Transverse colon (tissue), 4 donors: ENCODE data around the gene GRAMD1B. TPM values are rescaled to one million over a fixed set of nuclear protein-coding genes. Genes with fewer than 3 reads are reported as not detected.

Source experiments
- DNase-seq: peaks from one replicate; pipeline ENCODE4 v3.0.0-alpha.2; 2019
- H3K27ac ChIP-seq, 4 donors: fragments of 200-600 bp; sonication (generic); 2 replicates each; pipeline ENCODE4 v1.5.1; 2016 to 2018; ENCODE audit warnings: inconsistent platforms in 4 of 4
- H3K27me3 ChIP-seq: fragments of 200-600 bp; sonication (generic); 2 replicates; pipeline ENCODE4 v1.5.1; 2017; ENCODE audit warnings: inconsistent platforms
- H3K36me3 ChIP-seq, 4 donors: fragments of 200-600 bp; sonication (generic); 2 replicates each; pipeline ENCODE4 v1.5.1; 2017 to 2019; ENCODE audit warnings: inconsistent platforms in 4 of 4
- H3K4me1 ChIP-seq, 4 donors: fragments of 200-600 bp; sonication (generic); 2 replicates each; pipeline ENCODE4 v1.5.1; 2017 to 2020; ENCODE audit warnings: inconsistent platforms in 4 of 4
- H3K4me3 ChIP-seq, 4 donors: fragments of 200-600 bp; sonication (generic); 1 replicate in 1 of 4; 2 replicates in 3 of 4; pipeline versions ENCODE4 v1.5.1 to v1.6.1; 2017 to 2019; ENCODE audit warnings: inconsistent platforms in 4 of 4
- H3K9me3 ChIP-seq, 2 donors: fragments of 200-600 bp; sonication (generic); 2 replicates each; pipeline ENCODE4 v1.5.1; 2017 to 2019; ENCODE audit warnings: inconsistent platforms in 2 of 2
- CTCF ChIP-seq, 5 experiments: fragments of 200-600 bp in 3 of 5; fragments of 450-650 bp in 2 of 5; sonication (generic) in 3 of 5; IDR thresholded peaks; 1 replicate in 2 of 5; 2 replicates in 3 of 5; pipeline ENCODE4 v1.5.1; 2016 to 2017; ENCODE audit warnings: antibody characterized with exemption in 5 of 5, inconsistent platforms in 3 of 5, mild to moderate bottlenecking in 2 of 5, moderate library complexity in 1 of 5
- EP300 ChIP-seq: sonication (generic); formaldehyde crosslinking; IDR thresholded peaks from one replicate; pipeline ENCODE4 v1.6.1; 2017; ENCODE audit warnings: antibody characterized with exemption, low read depth
- POLR2A ChIP-seq: fragments of 450-650 bp; IDR thresholded peaks from one replicate; pipeline ENCODE4 v1.6.1; 2016; ENCODE audit warnings: antibody characterized with exemption, mild to moderate bottlenecking, moderate library complexity
- POLR2AphosphoS5 ChIP-seq, 3 donors: sonication (generic); formaldehyde crosslinking; IDR thresholded peaks; one replicate each; pipeline ENCODE4 v1.6.1; 2016; ENCODE audit warnings: antibody characterized with exemption in 3 of 3
- WGBS, 2 donors: methylation state at CpG; one replicate each; pipeline ENCODE4 v1.1.5; 2018; ENCODE audit warnings: low coverage in 1 of 2; 5-methylcytosine and 5-hydroxymethylcytosine counted together
- in situ Hi-C, 4 donors: fragments of 200-750 bp; cut with MboI; loops; one replicate each; pipeline versions ENCODE4 v1.15.0 to v1.15.1; 2017; ENCODE audit warnings: low sequenced_read_pairs in 3 of 4, low pct_ligation_motif_present in 1 of 4, low pct_unique_long_range_greater_than_20kb in 1 of 4
- intact Hi-C: fragments of 100-400 bp; cut with DNase I; formaldehyde crosslinking; loops from one replicate; pipeline ENCODE4 v1.15.1; 2023; ENCODE audit warnings: low total_unique reads
- total RNA-seq, 4 donors: library from RNA; depleted of rRNA; stranded (reverse); fragments of >200 nt; gene quantifications; one replicate each; pipeline ENCODE4 v1.1.0, GENCODE V29; 2016

GRAMD1B gene
- total RNA-seq, result 10 to 100 TPM in 2 of 4 donors, 1 to 10 TPM in 2; 4.3 to 58.4 (median 9.9) TPM

- Histone ChIP-seq H3K27ac (peak within 1 kb of the TSS; percentile 61 to 79 (median 71)), H3K9me3 (no peaks in the 10 kb centered on the region), H3K36me3 (no peaks in the 10 kb centered on the region), H3K27me3 (peaks cover 30% of the 10 kb centered on the region), H3K4me3 (peak within 1 kb of the TSS; percentile 44 to 52 (median 50)), H3K4me1 (peaks cover 0 to 21% (median 11%) of the 10 kb centered on the region in 4 donors)
- 0 to 2% methylated on average over 3 to 27 of the region's 57 CpGs for WGBS, 2 donors
- TF ChIP-seq EP300 (no peak), CTCF (IDR thresholded peaks at IDR 0.05) (no peak), POLR2A (no peak), POLR2AphosphoS5 (IDR thresholded peaks at IDR 0.05) (no peak)
- DNase-seq, result peak; percentile 53
- in situ Hi-C loops (no loop called here), intact Hi-C loops (no loop called here)
Observed at GRCh38 chr11:123429913-123430720, at the start of gene GRAMD1B. Gene GRAMD1B (plus strand): TSS chr11:123430269. CDS start chr11:123430793, 524 bp downstream.

GRCh38 chr11:123381149-123381548, 48.9 kb upstream of the GRAMD1B start:
- H3K27me3 ChIP-seq, result no peaks in the 10 kb centered on the region
- TF ChIP-seq CTCF (IDR thresholded peaks at IDR 0.05) (no peak), EP300 (no peak), POLR2A (no peak), POLR2AphosphoS5 (IDR thresholded peaks at IDR 0.05) (no peak)
- intact Hi-C loops (no loop called here), in situ Hi-C loops (no loop called here)
- no peak overlapping the region for H3K27ac ChIP-seq
- H3K4me3 ChIP-seq, result no peak overlapping the region
- no peaks in the 10 kb centered on the region for H3K9me3 ChIP-seq
- 89 to 91% methylated on average over 3 to 5 of the region's 5 CpGs for WGBS, 2 donors
- DNase-seq, result no peak
- no peaks in the 10 kb centered on the region for H3K4me1 ChIP-seq
- H3K36me3 ChIP-seq, result no peaks in the 10 kb centered on the region

GRCh38 chr11:123381817-123382554, 48.1 kb upstream of the GRAMD1B start:
- Histone ChIP-seq H3K4me3 (no peak overlapping the region), H3K9me3 (no peaks in the 10 kb centered on the region), H3K27me3 (no peaks in the 10 kb centered on the region), H3K4me1 (no peaks in the 10 kb centered on the region), H3K36me3 (no peaks in the 10 kb centered on the region), H3K27ac (no peak overlapping the region)
- intact Hi-C loops (no loop called here), in situ Hi-C loops (no loop called here)
- no peak for DNase-seq
- 60 to 73% methylated on average over 4 of the region's 4 CpGs for WGBS, 2 donors
- TF ChIP-seq EP300 (no peak), POLR2A (no peak), POLR2AphosphoS5 (IDR thresholded peaks at IDR 0.05) (no peak)

- intact Hi-C loops (no loop called here), in situ Hi-C loops (no loop called here)
- Histone ChIP-seq H3K27ac (no peak overlapping the region), H3K9me3 (no peaks in the 10 kb centered on the region), H3K27me3 (no peaks in the 10 kb centered on the region), H3K4me1 (no peaks in the 10 kb centered on the region), H3K4me3 (no peak overlapping the region), H3K36me3 (no peaks in the 10 kb centered on the region)
- TF ChIP-seq POLR2AphosphoS5 (IDR thresholded peaks at IDR 0.05), result no peak
- TF ChIP-seq CTCF (IDR thresholded peaks at IDR 0.05), result no peak
- TF ChIP-seq POLR2A, result no peak
- TF ChIP-seq EP300, result no peak
- WGBS, 2 donors, result 69 to 82% methylated on average over 3 of the region's 3 CpGs
- DNase-seq, result no peak
Observed at GRCh38 chr11:123382555-123383074, 47.5 kb upstream of the GRAMD1B start.
